ENCODE data around the gene CHRNA4. TPM values are rescaled to one million over a fixed set of nuclear protein-coding genes. Genes with fewer than 3 reads are reported as not detected.

CHRNA4 gene
- total RNA-seq, 4 donors from 2014 or later = 0.20 TPM; not detected in 3

DNA sequence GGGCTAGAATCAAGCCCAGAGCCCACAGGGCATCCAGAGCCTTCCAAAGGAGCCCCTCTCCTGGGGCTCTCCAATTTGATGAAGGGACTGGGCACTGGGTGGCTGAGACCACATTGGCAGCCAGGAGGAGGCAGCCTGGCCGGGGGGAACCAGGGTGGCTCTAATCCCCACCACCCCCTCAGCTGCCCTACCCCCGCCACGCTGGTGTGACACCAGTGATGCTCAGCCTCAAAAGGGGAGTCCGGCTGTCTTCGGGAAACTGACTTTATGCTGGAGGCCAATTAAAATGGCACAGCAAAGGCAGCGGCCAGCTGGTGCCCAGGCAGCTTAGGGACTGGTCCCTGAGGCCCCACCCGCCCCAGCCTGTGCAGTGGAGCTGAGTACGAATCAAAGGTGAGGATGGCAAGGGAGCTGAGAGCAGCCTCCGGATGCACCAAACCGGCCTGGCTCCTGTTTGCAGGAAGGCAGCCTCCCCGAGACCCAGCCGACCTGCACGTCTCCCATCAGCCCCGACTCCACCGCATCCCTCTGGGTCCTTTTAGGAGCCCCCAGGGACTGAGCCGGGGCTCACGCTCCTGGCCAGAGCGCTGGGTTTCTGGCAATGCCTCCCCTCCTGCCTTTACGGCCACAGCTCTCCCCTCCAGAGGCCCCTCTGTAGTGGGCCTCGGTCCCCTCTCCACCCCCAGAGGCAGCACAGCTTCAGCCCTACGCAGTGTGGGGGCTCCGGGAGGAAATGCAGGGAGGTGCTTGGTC is 28.5 kb downstream of the CHRNA4 start:
- no peak for DNase-seq
- intact Hi-C loops (cut with DNase I; ENCODE audit: low total_unique reads) (no loop called here), in situ Hi-C loops (cut with MboI; ENCODE audit: low pct_ligation_motif_present in 1 of 4, low pct_unique_long_range_greater_than_20kb in 1 of 4, low sequenced_read_pairs in 3 of 4) (no loop called here)
- Histone ChIP-seq H3K4me3 (no peak overlapping the region), H3K27me3 (peaks cover 44% of the 10 kb centered on the region), H3K4me1 (no peaks in the 10 kb centered on the region), H3K9me3 (no peaks in the 10 kb centered on the region), H3K27ac (no peak overlapping the region), H3K36me3 (no peaks in the 10 kb centered on the region)
- TF ChIP-seq POLR2A (IDR thresholded peaks at IDR 0.05) (no peak), POLR2AphosphoS5 (IDR thresholded peaks at IDR 0.05) (no peak), EP300 (IDR thresholded peaks at IDR 0.05; ENCODE audit: low read depth) (no peak)
- TF ChIP-seq, protein P1, sequence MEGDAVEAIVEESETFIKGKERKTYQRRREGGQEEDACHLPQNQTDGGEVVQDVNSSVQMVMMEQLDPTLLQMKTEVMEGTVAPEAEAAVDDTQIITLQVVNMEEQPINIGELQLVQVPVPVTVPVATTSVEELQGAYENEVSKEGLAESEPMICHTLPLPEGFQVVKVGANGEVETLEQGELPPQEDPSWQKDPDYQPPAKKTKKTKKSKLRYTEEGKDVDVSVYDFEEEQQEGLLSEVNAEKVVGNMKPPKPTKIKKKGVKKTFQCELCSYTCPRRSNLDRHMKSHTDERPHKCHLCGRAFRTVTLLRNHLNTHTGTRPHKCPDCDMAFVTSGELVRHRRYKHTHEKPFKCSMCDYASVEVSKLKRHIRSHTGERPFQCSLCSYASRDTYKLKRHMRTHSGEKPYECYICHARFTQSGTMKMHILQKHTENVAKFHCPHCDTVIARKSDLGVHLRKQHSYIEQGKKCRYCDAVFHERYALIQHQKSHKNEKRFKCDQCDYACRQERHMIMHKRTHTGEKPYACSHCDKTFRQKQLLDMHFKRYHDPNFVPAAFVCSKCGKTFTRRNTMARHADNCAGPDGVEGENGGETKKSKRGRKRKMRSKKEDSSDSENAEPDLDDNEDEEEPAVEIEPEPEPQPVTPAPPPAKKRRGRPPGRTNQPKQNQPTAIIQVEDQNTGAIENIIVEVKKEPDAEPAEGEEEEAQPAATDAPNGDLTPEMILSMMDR (IDR thresholded peaks at IDR 0.05) = no peak
- WGBS, 2 donors (ENCODE audit: low coverage in 1 of 2) = 79% methylated on average over 21 of the region's 22 CpGs; no CpG with 5 or more reads in 1 of the 2 donors

DNA sequence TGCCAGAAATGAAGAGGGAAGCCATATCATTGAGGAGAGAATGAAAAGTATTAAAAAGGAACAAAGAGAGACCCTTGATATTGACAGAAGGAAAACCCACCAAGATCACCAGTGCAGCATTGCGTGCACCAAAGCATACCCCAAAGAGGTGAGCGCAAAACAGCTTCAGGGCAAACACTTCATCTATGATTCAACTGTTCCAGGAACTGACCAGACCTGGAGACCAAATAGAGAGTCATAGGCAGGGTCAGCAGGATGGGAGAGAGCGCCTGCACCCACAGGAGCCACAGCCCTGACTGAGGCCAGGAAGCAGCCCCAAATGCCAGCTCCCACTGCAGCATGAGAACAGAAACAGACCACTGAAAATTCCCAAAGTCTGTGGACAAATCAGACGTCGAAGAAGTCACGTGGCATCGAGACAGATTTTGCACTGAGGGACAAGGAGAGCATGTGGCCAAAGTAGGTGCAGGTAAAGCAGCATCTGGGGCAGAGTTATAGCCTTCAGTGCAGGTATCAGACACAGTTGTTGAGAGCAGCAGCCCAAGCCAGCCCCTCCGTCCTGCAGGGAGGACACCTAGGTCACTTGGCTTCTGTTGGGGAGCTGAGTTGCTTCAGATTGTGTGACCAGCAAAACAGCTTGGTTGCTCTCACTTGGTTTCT is 29.3 kb downstream of the CHRNA4 start:
- Histone ChIP-seq H3K9me3 (no peaks in the 10 kb centered on the region), H3K4me1 (no peaks in the 10 kb centered on the region), H3K4me3 (no peak overlapping the region), H3K27ac (no peak overlapping the region), H3K27me3 (peaks cover 36% of the 10 kb centered on the region), H3K36me3 (no peaks in the 10 kb centered on the region)
- intact Hi-C loops (cut with DNase I; ENCODE audit: low total_unique reads) = no loop called here
- TF ChIP-seq POLR2A (IDR thresholded peaks at IDR 0.05) (no peak), EP300 (IDR thresholded peaks at IDR 0.05; ENCODE audit: low read depth) (no peak), POLR2AphosphoS5 (IDR thresholded peaks at IDR 0.05) (no peak)
- TF ChIP-seq, protein P1 (IDR thresholded peaks at IDR 0.05) = no peak
- in situ Hi-C loops (cut with MboI; ENCODE audit: low pct_ligation_motif_present in 1 of 4, low pct_unique_long_range_greater_than_20kb in 1 of 4, low sequenced_read_pairs in 3 of 4) = no loop called here
- no peak for DNase-seq
- WGBS, 2 donors (ENCODE audit: low coverage in 1 of 2) = 86 to 93% methylated on average over 6 to 8 of the region's 8 CpGs

DNA sequence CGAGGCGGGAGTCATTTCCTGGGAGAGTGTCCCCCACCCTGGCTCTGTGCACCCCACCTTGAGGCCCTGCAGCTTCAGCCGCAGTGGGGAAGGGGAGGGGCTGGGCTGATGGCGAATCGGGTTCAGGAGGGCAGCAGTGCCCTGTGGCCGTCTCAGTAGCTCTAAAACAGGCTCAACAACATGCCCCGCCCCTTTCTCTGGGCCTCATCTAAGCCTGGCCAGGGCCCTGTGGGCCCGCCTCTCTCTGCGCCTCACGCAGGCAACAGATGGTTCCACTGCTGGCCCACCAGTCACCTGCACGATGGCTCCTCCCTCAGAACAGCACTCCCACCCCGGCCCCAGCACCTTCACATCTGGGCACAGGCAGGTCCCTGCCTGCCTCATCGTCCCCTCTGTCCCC is 30.2 kb downstream of the CHRNA4 start:
- no peaks in the 10 kb centered on the region for H3K36me3 ChIP-seq
- 52% methylated on average over 10 of the region's 13 CpGs; no CpG with 5 or more reads in 1 of the 2 donors for WGBS, 2 donors (ENCODE audit: low coverage in 1 of 2)
- no peak overlapping the region for H3K4me3 ChIP-seq
- H3K27me3 ChIP-seq = peaks cover 31% of the 10 kb centered on the region
- no peak overlapping the region for H3K27ac ChIP-seq
- H3K4me1 ChIP-seq = no peaks in the 10 kb centered on the region
- in situ Hi-C loops (cut with MboI; ENCODE audit: low pct_ligation_motif_present in 1 of 4, low pct_unique_long_range_greater_than_20kb in 1 of 4, low sequenced_read_pairs in 3 of 4) (no loop called here), intact Hi-C loops (cut with DNase I; ENCODE audit: low total_unique reads) (no loop called here)
- H3K9me3 ChIP-seq = no peaks in the 10 kb centered on the region
- TF ChIP-seq POLR2A (IDR thresholded peaks at IDR 0.05) (no peak), POLR2AphosphoS5 (IDR thresholded peaks at IDR 0.05) (no peak), EP300 (IDR thresholded peaks at IDR 0.05; ENCODE audit: low read depth) (no peak)
- TF ChIP-seq, protein P1 (IDR thresholded peaks at IDR 0.05) = no peak
- DNase-seq = no peak

DNA sequence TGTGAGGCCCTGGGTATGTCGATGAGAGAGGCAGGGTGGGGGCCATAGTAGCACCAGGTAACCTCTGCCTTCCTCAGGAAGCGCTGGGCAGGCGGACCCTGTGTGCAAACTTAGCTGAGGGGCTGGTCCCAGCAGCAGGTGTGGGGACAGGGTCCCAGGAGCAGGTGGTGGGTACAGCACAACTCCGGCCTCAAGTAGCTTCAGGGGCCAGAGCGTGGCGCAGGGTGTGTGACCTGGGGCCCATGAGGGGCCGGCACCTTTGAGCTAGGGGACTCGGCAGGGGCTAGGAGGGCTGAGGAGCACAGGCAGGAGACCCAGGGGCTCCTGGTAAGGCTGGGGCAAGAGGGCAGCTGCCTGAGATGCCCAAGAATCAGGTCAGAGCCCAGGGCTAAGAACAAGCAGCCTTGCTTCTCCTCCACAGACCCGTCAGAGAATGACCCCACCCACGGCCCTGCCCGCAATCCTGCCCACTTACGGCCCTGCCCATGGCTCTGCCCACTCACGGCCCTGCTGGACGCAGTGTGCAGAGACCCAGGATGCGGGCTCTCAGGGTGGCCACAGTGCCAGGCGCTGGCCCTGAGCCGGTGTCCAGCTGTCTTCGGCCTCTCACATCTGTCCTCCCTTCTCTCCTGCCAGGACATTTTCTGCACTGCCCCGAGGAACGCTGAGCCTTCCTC is 30.9 kb downstream of the CHRNA4 start:
- no peak for DNase-seq
- Histone ChIP-seq H3K4me1 (no peaks in the 10 kb centered on the region), H3K27ac (no peak overlapping the region), H3K27me3 (peaks cover 32% of the 10 kb centered on the region), H3K9me3 (no peaks in the 10 kb centered on the region), H3K4me3 (no peak overlapping the region), H3K36me3 (no peaks in the 10 kb centered on the region)
- intact Hi-C loops (cut with DNase I; ENCODE audit: low total_unique reads) (no loop called here), in situ Hi-C loops (cut with MboI; ENCODE audit: low pct_ligation_motif_present in 1 of 4, low pct_unique_long_range_greater_than_20kb in 1 of 4, low sequenced_read_pairs in 3 of 4) (no loop called here)
- TF ChIP-seq, protein P1 (IDR thresholded peaks at IDR 0.05) = no peak
- no peak for TF ChIP-seq POLR2A (IDR thresholded peaks at IDR 0.05)
- no peak for TF ChIP-seq EP300 (IDR thresholded peaks at IDR 0.05; ENCODE audit: low read depth)
- no peak for TF ChIP-seq POLR2AphosphoS5 (IDR thresholded peaks at IDR 0.05)
- WGBS, 2 donors (ENCODE audit: low coverage in 1 of 2) = 73% methylated on average over 18 of the region's 20 CpGs; no CpG with 5 or more reads in 1 of the 2 donors
